PFSK-1 (cell line): ENCODE measurements around the gene TPGS2.

Source experiments
- POLR2AphosphoS5 ChIP-seq: IDR thresholded peaks from 2 replicates; pipeline ENCODE4 v1.6.1; 2012; ENCODE audit warnings: low read depth, mild to moderate bottlenecking, control low read depth, low read length, moderate library complexity
- REST ChIP-seq, 2 experiments: IDR thresholded peaks; 2 replicates each; pipeline versions ENCODE4 v1.6.1 to v1.8.0; 2011 to 2012; ENCODE audit warnings: low read depth in 2 of 2, low read length in 2 of 2, control low read depth in 1 of 2, inconsistent platforms in 1 of 2, mild to moderate bottlenecking in 1 of 2, moderate library complexity in 1 of 2; ENCODE audit not compliant: insufficient read depth in 1 of 2
- SIN3A ChIP-seq: IDR thresholded peaks from 2 replicates; pipeline ENCODE4 v1.6.1; 2012; ENCODE audit warnings: mild to moderate bottlenecking, low read length, moderate library complexity, borderline replicate concordance; ENCODE audit not compliant: insufficient read depth

DNA sequence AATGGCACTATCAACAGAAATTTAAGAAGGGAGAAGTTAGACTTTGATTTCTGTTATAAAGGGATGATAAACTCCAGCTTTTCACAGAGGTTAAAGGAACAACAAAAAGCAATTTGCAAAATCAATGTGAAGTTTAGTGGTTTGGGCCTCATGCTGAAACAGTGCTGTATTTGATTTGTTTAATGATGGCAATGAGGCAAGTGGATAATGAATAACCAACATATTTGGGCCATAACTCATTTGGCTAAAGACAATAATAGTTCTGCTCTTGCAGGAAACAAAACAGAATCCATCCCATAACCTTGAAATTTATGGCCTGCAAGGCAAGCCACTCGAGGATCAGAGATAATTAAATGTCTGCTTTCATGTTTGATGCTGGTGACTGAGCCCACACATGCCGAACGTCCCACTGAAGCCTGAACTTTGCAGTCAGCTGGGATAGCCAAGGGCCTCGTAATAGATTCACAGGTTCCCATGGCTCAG, 56.5 kb downstream of the TPGS2 start:
- TF ChIP-seq POLR2AphosphoS5 (no peak), REST (IDR thresholded peaks at IDR 0.05; ENCODE audit: insufficient read depth in 1 of 2, low read depth in 2 of 2, low read length in 2 of 2) (no peak), SIN3A (no peak)
